Caki2 (cell line): ENCODE measurements around the gene ANLN. TPM values are rescaled to one million over a fixed set of nuclear protein-coding genes. Genes with fewer than 3 reads are reported as not detected.
"Not testable (repeated sequence)": the region's sequence is repeated elsewhere in the genome, so short reads cannot be mapped to it uniquely, and the experiment has no call there.

Experiments
- DNase-seq: peaks from one replicate; pipeline ENCODE4 v3.0.0-alpha.2; 2015; ENCODE audit warnings: low read depth
- in situ Hi-C: cut with HindIII; loops from 2 replicates; pipeline ENCODE4 v1.10.0; 2016; ENCODE audit warnings: low sequenced_read_pairs, low pct_unique_long_range_greater_than_20kb, mixed read lengths
- total RNA-seq: library from RNA; depleted of rRNA; stranded (reverse); fragments of >200 nt; shearing (Covaris generic); gene quantifications from 2 replicates; pipeline ENCODE4 v1.2.3, GENCODE V29; 2014; ENCODE audit warnings: low replicate concordance; rRNA removed

The ANLN gene
- total RNA-seq, 1 experiment from 2014 or later, result 111 TPM

DNA sequence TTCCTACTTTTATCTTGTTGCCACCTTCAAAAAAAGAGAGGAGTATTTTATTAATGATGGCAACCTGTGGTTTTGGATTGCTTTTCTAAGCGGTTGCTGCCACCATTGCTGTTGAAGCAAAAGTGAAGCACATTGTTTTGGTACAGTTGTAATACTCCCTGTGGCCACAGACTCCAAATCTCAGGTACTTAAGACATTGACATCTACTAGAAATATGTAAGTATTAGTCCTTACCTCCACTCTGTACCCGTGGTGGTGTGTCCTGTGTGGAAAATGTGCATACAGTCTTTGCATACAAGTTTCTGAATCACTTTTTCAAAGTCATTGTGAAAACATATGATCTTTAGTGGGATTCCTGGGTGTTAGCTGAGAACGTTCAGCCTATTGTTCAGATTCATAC is 85.7 kb downstream of the ANLN start:
- DNase-seq, result no peak
- in situ Hi-C loops, result no loop called here

DNA sequence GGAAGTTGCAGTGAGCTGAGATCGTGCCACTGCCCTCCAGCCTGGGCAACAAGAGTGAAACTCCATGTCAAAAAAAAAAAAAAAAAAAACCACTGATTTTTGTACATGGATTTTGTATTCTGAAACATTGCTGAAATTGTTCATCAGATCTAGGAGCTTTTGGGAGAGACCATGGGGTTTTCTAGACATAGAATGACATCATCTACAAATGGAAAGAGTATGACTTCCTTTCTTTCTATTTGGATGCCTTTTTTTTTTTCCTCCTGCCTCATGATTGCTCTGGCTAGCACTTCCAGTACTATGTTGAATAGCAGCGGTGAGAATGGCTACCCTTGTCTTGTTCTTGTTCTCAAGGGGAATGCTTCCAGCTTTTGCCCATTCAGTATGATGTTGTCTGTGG is 89.1 kb downstream of the ANLN start:
- no peak for DNase-seq
- in situ Hi-C loops, result no loop called here

DNA sequence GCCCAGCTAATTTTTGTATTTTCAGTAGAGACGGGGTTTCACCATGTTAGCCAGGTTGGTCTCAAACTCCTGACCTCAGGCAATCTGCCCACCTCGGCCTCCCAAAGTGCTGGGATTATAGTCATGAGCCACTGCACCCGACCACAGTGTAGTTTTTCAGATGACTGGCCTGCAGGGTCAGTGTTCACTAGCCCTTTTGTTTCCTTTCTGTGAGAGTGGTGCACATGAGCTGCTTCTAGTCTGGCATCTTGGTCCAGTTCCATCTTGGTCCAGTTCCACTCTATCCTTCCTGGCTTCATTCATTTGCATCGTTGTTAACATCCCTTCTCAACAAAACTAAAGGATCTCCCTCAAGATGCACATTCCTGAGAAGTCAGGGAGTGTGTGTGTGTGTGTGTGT is 94.2 kb downstream of the ANLN start:
- DNase-seq, in situ Hi-C loops: not testable (repeated sequence)

DNA sequence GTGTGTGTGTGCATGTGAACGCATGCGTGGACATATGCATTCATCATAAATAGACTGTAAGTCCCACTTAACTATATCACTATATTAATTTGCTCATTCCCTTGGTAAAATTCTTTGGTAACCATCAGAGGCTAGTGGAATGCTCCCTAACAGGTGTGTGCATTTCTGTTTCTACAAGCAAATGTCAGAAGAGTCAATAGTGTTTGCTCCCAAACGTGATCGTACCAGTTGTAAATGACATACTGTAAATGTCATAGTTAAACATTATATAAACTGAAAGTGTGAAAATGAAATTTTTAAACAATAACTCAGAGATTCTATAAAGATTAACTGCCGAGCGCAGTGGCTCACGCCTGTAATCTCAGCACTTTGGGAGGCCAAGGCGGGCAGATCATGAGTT is 94.6 kb downstream of the ANLN start:
- in situ Hi-C loops, result no loop called here
- DNase-seq, result no peak

DNA sequence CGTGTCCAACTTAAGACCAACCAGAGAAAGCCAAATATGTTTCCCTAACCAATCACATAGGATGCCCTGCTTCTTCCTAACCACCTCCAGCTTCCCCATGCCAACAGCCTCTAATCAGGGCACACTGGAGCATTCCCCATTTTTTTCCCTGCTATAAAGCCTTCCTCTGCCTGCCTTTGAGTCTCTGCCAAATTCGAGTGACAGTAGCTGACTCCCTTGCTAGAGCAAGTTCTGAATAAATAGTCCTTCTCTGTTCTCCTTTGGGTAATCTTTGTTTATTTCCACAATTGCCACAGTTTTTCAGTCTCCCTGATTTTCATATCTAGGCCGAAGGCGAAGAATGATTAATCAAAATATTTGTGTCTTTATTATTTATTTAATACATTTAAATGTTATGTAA is 96.7 kb downstream of the ANLN start:
- in situ Hi-C loops, result no loop called here
- no peak for DNase-seq

DNA sequence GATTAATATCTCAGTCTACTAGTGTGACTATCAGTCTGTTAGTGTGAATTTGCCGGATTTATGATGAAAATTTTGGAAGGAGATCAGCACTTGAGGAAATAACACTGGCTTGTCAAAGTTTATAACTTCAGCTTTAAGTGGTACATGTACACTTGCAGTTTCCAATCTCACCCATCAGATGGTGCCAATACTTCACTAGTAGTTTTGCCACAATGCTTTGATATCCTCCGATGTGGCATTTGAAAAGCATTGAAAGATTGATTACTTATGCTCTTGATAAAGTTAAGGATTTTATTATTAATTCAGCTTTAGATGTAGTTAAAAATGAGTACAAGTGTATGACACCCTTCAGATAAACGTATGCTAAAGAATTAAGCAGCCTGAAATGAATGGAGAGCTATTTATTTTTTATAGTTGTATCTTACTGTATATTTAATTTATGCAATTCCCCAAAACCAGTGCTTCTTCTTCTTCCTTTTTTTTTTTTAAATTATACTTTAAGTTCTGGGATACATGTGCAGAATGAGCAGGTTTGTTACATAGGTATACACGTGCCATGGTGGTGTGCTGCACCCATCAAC is 98.2 kb downstream of the ANLN start:
- in situ Hi-C loops, result no loop called here
- DNase-seq, result peak; percentile 31

DNA sequence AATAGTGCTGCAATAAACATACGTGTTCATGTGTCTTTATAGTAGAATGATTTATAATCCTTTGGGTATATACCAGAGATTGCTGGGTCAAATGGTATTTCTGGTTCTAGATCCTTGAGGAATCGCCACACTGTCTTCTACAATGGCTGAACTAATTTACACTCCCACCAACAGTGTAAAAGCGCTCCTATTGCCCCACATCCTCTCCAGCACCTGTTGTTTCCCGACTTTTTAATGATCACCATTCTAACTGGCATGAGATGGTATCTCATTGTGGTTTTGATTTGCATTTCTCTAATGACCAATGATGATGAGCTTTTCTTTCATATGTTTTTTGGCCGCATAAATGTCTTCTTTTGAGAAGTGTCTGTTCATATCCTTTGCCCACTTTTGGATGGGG is 99.0 kb downstream of the ANLN start:
- in situ Hi-C loops, result not testable (repeated sequence)

DNA sequence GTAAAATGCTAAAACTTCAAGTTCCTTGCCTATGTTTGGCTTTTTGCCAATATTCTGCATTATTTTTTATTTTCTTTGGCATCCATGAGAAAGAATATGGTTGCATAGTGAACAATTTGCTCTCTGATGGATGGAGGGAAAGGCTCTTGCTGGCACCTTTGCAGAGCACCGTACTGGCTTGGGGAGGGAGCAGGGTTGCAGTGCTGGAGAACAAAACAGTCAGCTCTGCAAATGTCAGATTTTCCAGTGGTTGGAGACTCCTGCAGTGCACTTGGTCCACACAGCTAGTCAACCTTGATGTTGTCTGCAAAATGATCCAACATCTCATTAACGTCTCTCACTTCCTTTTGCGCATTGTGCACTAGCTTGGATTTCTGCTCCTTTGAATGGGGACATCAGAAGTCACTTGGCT is 100.8 kb downstream of the ANLN start:
- in situ Hi-C loops, result no loop called here
- no peak for DNase-seq

More for the DNA sequence above, 99.0 kb downstream of the ANLN start:
- not testable (repeated sequence) for DNase-seq

DNA sequence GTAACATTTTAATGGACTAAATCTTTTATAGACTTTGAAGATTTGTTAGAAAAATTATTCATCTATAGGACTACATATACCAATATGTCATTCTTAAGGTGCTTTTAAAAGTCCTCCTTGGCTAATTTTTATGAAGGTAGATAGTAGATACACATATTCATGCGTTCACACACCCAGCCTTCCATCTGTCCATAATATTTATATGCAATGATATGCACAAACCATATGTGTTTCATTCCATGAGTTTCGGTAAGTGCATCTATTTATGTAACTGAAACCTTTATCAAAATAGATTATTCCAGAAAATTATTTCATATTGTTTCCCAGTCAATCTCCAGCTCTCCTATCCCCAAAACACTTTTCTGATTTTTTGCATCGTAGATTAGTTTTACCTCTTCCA is 101.7 kb downstream of the ANLN start:
- no peak for DNase-seq
- in situ Hi-C loops, result no loop called here

DNA sequence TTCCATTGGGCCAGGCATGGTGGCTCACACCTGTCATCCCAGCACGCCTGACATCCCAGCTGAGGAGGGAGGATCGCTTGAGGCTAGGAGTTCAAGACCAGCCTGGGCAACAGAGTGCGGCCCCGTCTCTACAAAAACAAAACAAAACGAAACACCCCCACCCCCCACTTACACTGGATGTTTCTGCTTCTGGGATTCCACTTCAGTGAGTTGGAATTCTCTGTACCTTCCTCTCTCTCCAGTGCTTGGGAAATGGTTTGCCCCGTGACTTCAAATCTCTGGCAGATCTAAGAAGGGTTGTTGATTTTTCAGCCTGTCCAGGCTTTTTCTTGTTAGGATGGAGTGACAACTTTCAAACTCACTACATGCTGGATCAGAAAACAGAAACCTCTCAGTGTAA is 106.9 kb downstream of the ANLN start:
- no peak for DNase-seq
- in situ Hi-C loops, result no loop called here

DNA sequence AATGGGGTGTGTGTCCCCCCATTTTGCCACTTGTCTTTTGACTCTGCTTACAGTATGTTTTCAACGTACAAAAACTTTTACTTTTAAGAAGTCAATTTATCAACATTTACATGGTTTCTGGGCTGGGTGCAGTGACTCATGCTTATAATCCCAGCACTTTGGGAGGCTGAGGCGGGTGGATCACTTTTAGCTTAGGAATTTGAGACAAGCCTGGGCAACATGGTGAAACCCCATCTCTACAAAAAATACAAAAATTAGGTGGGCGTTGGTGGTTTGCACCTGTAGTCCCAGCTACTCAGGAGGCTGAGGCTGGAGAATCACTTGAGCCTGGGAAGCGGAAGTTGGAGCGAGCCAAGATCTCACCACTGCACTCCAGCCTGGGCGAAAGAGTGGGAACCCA is 107.5 kb downstream of the ANLN start:
- DNase-seq, in situ Hi-C loops: not testable (repeated sequence)

DNA sequence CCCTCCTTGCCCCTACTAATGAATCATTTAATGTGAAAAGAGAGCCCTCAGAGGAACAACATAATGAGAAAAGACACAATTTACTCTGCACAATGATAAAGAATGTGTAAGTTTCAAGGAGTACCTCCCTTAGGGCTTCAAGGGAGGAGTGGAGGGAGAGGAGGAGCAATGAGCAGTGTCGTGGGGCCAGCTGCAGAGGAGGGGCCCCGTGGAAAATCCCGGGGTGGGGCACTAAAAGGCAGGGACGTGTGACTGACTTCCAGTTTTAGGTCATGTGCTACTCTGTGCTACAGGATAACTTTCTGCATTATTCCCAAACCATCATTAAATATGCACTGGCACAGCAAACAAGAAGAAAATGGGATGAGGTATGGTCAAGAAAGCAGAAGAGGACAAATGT is 108.1 kb downstream of the ANLN start:
- no peak for DNase-seq
- in situ Hi-C loops, result no loop called here

Other genes starting within 250 kb of the ANLN start
- 73.6 and 91.9 TPM in 2 replicates for gene EEPD1, start 236.6 kb upstream of the ANLN start, total RNA-seq